HEK293 (cell line): Measurements from ENCODE around the gene KRT15.

Experiments used
- CTCF ChIA-PET: fragments of 350-600 bp; formaldehyde crosslinking; extraction: SDS; loops from one replicate; lab custom pipeline; 2021; ENCODE audit warnings: antibody characterized with exemption; lab: Yijun Ruan, JAX
- POLR2A ChIA-PET: fragments of 300-600 bp; formaldehyde crosslinking; extraction: SDS; loops from one replicate; lab custom pipeline; 2020; ENCODE audit warnings: antibody characterized with exemption, inconsistent platforms; lab: Yijun Ruan, JAX
- H3K27ac ChIP-seq: fragments of 200-500 bp; sonication (Bioruptor generic); 2 replicates; pipeline ENCODE4 v1.5.1; 2014; ENCODE audit warnings: low read depth, low read length, control low read depth, inconsistent platforms; ENCODE audit errors: extremely low read depth
- H3K36me3 ChIP-seq, 2 experiments: fragments of 200-500 bp in 1 of 2; sonication (Bioruptor generic) in 1 of 2; 1 replicate in 1 of 2; 2 replicates in 1 of 2; pipeline ENCODE4 v1.5.1; 2014 to 2017; ENCODE audit warnings: inconsistent platforms in 2 of 2, low read length in 2 of 2; ENCODE audit not compliant: control insufficient read depth in 2 of 2, insufficient read depth in 1 of 2
- H3K4me1 ChIP-seq: fragments of 200-500 bp; sonication (Bioruptor generic); 2 replicates; pipeline ENCODE4 v1.5.1; 2014; ENCODE audit warnings: mild to moderate bottlenecking, low read length, inconsistent platforms; ENCODE audit not compliant: control insufficient read depth, insufficient read depth
- H3K4me3 ChIP-seq: 2 replicates; pipeline ENCODE4 v1.5.1; 2011; ENCODE audit warnings: low read depth, mild to moderate bottlenecking, control low read depth, low read length, moderate library complexity
- H3K9me3 ChIP-seq: fragments of 200-500 bp; sonication (Bioruptor generic); 2 replicates; pipeline ENCODE4 v1.5.1; 2014; ENCODE audit warnings: low read depth, low read length, inconsistent platforms; ENCODE audit not compliant: control insufficient read depth, insufficient read depth
- ATF2 ChIP-seq: fragments of 450-650 bp; formaldehyde crosslinking; IDR thresholded peaks from 2 replicates; pipeline ENCODE4 v1.5.1; 2016; ENCODE audit warnings: missing biosample characterization, missing genetic modification characterization, low read depth
- GFI1B ChIP-seq: fragments of 450-650 bp; formaldehyde crosslinking; IDR thresholded peaks from 2 replicates; pipeline ENCODE4 v1.5.1; 2016; ENCODE audit warnings: missing biosample characterization, missing genetic modification characterization
- MEIS1 ChIP-seq: sonication (generic); formaldehyde crosslinking; IDR thresholded peaks from 2 replicates; pipeline ENCODE4 v1.8.1; 2022; ENCODE audit warnings: missing genetic modification reagents, mild to moderate bottlenecking, borderline replicate concordance
- MYNN ChIP-seq: fragments of 450-650 bp; formaldehyde crosslinking; IDR thresholded peaks from 2 replicates; pipeline ENCODE4 v1.5.1; 2016; ENCODE audit warnings: missing biosample characterization, missing genetic modification characterization, borderline replicate concordance
- MZF1 ChIP-seq: fragments of 450-650 bp; formaldehyde crosslinking; IDR thresholded peaks from 2 replicates; pipeline ENCODE4 v1.5.1; 2017; ENCODE audit warnings: missing biosample characterization, missing genetic modification characterization, borderline replicate concordance
- ZBTB10 ChIP-seq: fragments of 450-650 bp; formaldehyde crosslinking; IDR thresholded peaks from 2 replicates; pipeline ENCODE4 v1.5.1; 2016; ENCODE audit warnings: missing biosample characterization, missing genetic modification characterization
- ZNF133 ChIP-seq: fragments of 450-650 bp; formaldehyde crosslinking; IDR thresholded peaks from 2 replicates; pipeline ENCODE4 v1.5.1; 2016; ENCODE audit warnings: missing biosample characterization, missing genetic modification characterization
- ZNF214 ChIP-seq: fragments of 450-650 bp; formaldehyde crosslinking; IDR thresholded peaks from 2 replicates; pipeline ENCODE4 v1.5.1; 2017; ENCODE audit warnings: missing biosample characterization, mild to moderate bottlenecking, missing genetic modification characterization, borderline replicate concordance
- ZNF274 ChIP-seq, 2 experiments: fragments of 200-500 bp in 1 of 2; fragments of 450-650 bp in 1 of 2; sonication (Bioruptor generic) in 1 of 2; formaldehyde crosslinking in 1 of 2; IDR thresholded peaks; 2 replicates each; pipeline versions ENCODE4 v1.5.1 to v1.6.1; 2014 to 2016; ENCODE audit warnings: borderline replicate concordance in 1 of 2, inconsistent platforms in 1 of 2, low read length in 1 of 2, missing biosample characterization in 1 of 2, missing genetic modification characterization in 1 of 2
- ZNF280C ChIP-seq: fragments of 450-650 bp; formaldehyde crosslinking; IDR thresholded peaks from 2 replicates; pipeline ENCODE4 v1.5.1; 2016; ENCODE audit warnings: missing biosample characterization, missing genetic modification characterization
- ZNF335 ChIP-seq: fragments of 450-650 bp; formaldehyde crosslinking; conservative IDR thresholded peaks from 2 replicates; pipeline ENCODE4 v1.5.1; 2016; ENCODE audit warnings: missing biosample characterization, missing genetic modification characterization
- ZNF354C ChIP-seq: fragments of 450-650 bp; formaldehyde crosslinking; IDR thresholded peaks from 2 replicates; pipeline ENCODE4 v1.5.1; 2016; ENCODE audit warnings: missing biosample characterization, missing genetic modification characterization, low read depth, borderline replicate concordance
- ZNF394 ChIP-seq: fragments of 450-650 bp; formaldehyde crosslinking; IDR thresholded peaks from 2 replicates; pipeline ENCODE4 v1.5.1; 2016; ENCODE audit warnings: missing biosample characterization, missing genetic modification characterization, mild to moderate bottlenecking, moderate library complexity, borderline replicate concordance
- ZNF549 ChIP-seq: fragments of 450-650 bp; IDR thresholded peaks from 2 replicates; pipeline ENCODE4 v1.5.1; 2018; ENCODE audit warnings: missing biosample characterization, missing genetic modification characterization, mild to moderate bottlenecking, inconsistent platforms, moderate library complexity
- ZNF621 ChIP-seq: fragments of 450-650 bp; formaldehyde crosslinking; IDR thresholded peaks from 2 replicates; pipeline ENCODE4 v1.5.1; 2017; ENCODE audit warnings: missing biosample characterization, missing genetic modification characterization
- ZNF626 ChIP-seq: fragments of 450-650 bp; sonication (Bioruptor Pico); formaldehyde crosslinking; IDR thresholded peaks from 2 replicates; pipeline ENCODE4 v1.5.1; 2018; ENCODE audit warnings: missing biosample characterization, missing genetic modification characterization, inconsistent platforms
- ZNF639 ChIP-seq: fragments of 450-650 bp; formaldehyde crosslinking; IDR thresholded peaks from 2 replicates; pipeline ENCODE4 v1.5.1; 2016; ENCODE audit warnings: missing biosample characterization, missing genetic modification characterization
- ZNF791 ChIP-seq: fragments of 450-650 bp; formaldehyde crosslinking; IDR thresholded peaks from 2 replicates; pipeline ENCODE4 v1.5.1; 2016; ENCODE audit warnings: missing biosample characterization, missing genetic modification characterization
- ZNF792 ChIP-seq: fragments of 450-650 bp; formaldehyde crosslinking; IDR thresholded peaks from 2 replicates; pipeline ENCODE4 v1.5.1; 2016; ENCODE audit warnings: missing biosample characterization, missing genetic modification characterization
- ZSCAN30 ChIP-seq: fragments of 450-650 bp; IDR thresholded peaks from 2 replicates; pipeline ENCODE4 v1.5.1; 2018; ENCODE audit warnings: missing biosample characterization, mild to moderate bottlenecking, missing genetic modification characterization, moderate library complexity
- ZXDB ChIP-seq: fragments of 450-650 bp; formaldehyde crosslinking; IDR thresholded peaks from 2 replicates; pipeline ENCODE4 v1.5.1; 2016; ENCODE audit warnings: missing biosample characterization, missing genetic modification characterization

Gene KRT15

GRCh38 chr17:41491476-41491875 is 27.2 kb downstream of the KRT15 start:
- Histone ChIP-seq H3K36me3 (no peaks in the 10 kb centered on the region), H3K4me3 (no peak overlapping the region), H3K9me3 (no peaks in the 10 kb centered on the region), H3K27ac (no peak overlapping the region), H3K4me1 (peaks cover 6% of the 10 kb centered on the region)
- ChIA-PET POLR2A (no interaction called here), CTCF (interaction anchor here (0.6 to 7.3 kb wide), 6 partner anchors 19 to 398 kb away, joined by 3 to 63 read pairs (median 4); no protein-coding TSS in a partner anchor)
- TF ChIP-seq ZNF626 (tag by site-specific recombination) (no peak), MZF1 (tag by site-specific recombination) (no peak), ZNF274 (IDR thresholded peaks at IDR 0.05; ENCODE audit: low read length) (no peak), ZNF274 (tag by site-specific recombination; IDR thresholded peaks at IDR 0.05; ENCODE audit: borderline replicate concordance) (no peak), ZNF133 (no peak), ZNF335 (tag by site-specific recombination) (no peak), ZSCAN30 (tag by site-specific recombination) (no peak), ZNF639 (tag by site-specific recombination) (no peak), GFI1B (tag by site-specific recombination) (no peak), ZNF621 (tag by site-specific recombination) (no peak), ZXDB (tag by site-specific recombination) (no peak), ZNF791 (no peak), ATF2 (tag by site-specific recombination) (no peak), MEIS1 (CRISPR knock-in tag) (no peak), MYNN (tag by site-specific recombination) (no peak), ZNF280C (tag by site-specific recombination) (no peak)

GRCh38 chr17:41490000-41490990 is 28.4 kb downstream of the KRT15 start:
- ChIA-PET POLR2A (no interaction called here), CTCF (interaction anchor here (0.6 to 7.3 kb wide), 6 partner anchors 11 to 206 kb away, joined by 3 to 63 read pairs (median 5); no protein-coding TSS in a partner anchor)
- no peaks in the 10 kb centered on the region for H3K36me3 ChIP-seq
- H3K27ac ChIP-seq: no peak overlapping the region
- H3K9me3 ChIP-seq: no peaks in the 10 kb centered on the region
- no peak overlapping the region for H3K4me3 ChIP-seq
- peaks cover 6% of the 10 kb centered on the region for H3K4me1 ChIP-seq
- TF ChIP-seq ZNF354C (tag by site-specific recombination): no peak
- TF ChIP-seq ZNF792 (tag by site-specific recombination): no peak
- TF ChIP-seq ZNF214: no peak
- TF ChIP-seq ZBTB10: no peak
- no peak for TF ChIP-seq ZNF549 (tag by site-specific recombination)
- no peak for TF ChIP-seq ZNF394
- TF ChIP-seq ZNF791: no peak
